ENCODE data around the gene CDK14.

CDK14 gene

DNA sequence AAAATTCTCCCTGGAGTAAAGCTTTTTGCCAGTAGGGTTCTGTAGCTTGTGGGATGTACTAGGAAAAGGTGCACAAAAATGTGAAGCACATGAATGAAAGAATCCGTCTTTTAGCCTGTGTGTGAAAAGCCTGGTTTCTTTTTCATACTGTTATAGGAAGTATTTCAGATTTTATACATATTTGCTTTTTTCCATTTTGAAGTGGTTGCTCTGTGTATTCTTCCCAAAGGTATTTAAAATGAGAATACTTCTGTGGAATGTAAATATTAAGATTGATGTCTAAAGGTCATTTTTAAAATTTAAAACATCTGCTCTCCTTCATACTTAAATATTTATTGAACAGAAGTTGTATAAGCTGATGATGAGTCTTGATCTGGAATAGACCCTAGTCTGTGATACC lies 96.8 kb downstream of the CDK14 start:
- Histone ChIP-seq H3K27ac (ENCODE audit: low read length) (no peak overlapping the region), H3K4me3 (ENCODE audit: low read depth in 1 of 2, low read length in 2 of 2) (no peak overlapping the region), H3K9ac (ENCODE audit: low read depth, low read length) (no peak overlapping the region), H3K79me2 (ENCODE audit: insufficient read depth, low read length) (no peaks in the 10 kb centered on the region), H3K4me2 (ENCODE audit: insufficient read depth, low read length) (no peak overlapping the region), H4K20me1 (ENCODE audit: insufficient read depth, low read length) (no peaks in the 10 kb centered on the region), H3K9me3 (ENCODE audit: insufficient read depth, low read length, severe bottlenecking) (no peaks in the 10 kb centered on the region), H3K27me3 (ENCODE audit: insufficient read depth, low read length, poor library complexity) (no peaks in the 10 kb centered on the region), H3K36me3 (ENCODE audit: insufficient read depth, low read length) (no peaks in the 10 kb centered on the region), H3K4me1 (ENCODE audit: insufficient read depth, low read length) (no peaks in the 10 kb centered on the region), H2AFZ (ENCODE audit: low read depth, low read length) (no peak overlapping the region)
- ATAC-seq (ENCODE audit: insufficient read depth, low read depth) (no peak), DNase-seq (no peak)
- TF ChIP-seq EZH2 (IDR thresholded peaks at IDR 0.05; ENCODE audit: borderline replicate concordance, low read depth, low read length, severe bottlenecking) (no peak), CTCF (IDR thresholded peaks at IDR 0.05; ENCODE audit: borderline replicate concordance, extremely low read depth, low read length, poor library complexity, severe bottlenecking) (no peak)

- ATAC-seq (ENCODE audit: insufficient read depth, low read depth) (no peak), DNase-seq (no peak)
- Histone ChIP-seq H2AFZ (ENCODE audit: low read depth, low read length) (no peak overlapping the region), H3K9ac (ENCODE audit: low read depth, low read length) (no peak overlapping the region), H3K27me3 (ENCODE audit: insufficient read depth, low read length, poor library complexity) (no peaks in the 10 kb centered on the region), H3K27ac (ENCODE audit: low read length) (no peak overlapping the region), H4K20me1 (ENCODE audit: insufficient read depth, low read length) (no peaks in the 10 kb centered on the region), H3K36me3 (ENCODE audit: insufficient read depth, low read length) (no peaks in the 10 kb centered on the region), H3K4me3 (ENCODE audit: low read depth in 1 of 2, low read length in 2 of 2) (no peak overlapping the region), H3K4me2 (ENCODE audit: insufficient read depth, low read length) (no peak overlapping the region), H3K9me3 (ENCODE audit: insufficient read depth, low read length, severe bottlenecking) (no peaks in the 10 kb centered on the region), H3K79me2 (ENCODE audit: insufficient read depth, low read length) (no peaks in the 10 kb centered on the region), H3K4me1 (ENCODE audit: insufficient read depth, low read length) (no peaks in the 10 kb centered on the region)
- TF ChIP-seq EZH2 (IDR thresholded peaks at IDR 0.05; ENCODE audit: borderline replicate concordance, low read depth, low read length, severe bottlenecking) (no peak), CTCF (IDR thresholded peaks at IDR 0.05; ENCODE audit: borderline replicate concordance, extremely low read depth, low read length, poor library complexity, severe bottlenecking) (no peak)
These were observed 97.8 kb downstream of the CDK14 start for GRCh38 chr7:90693939-90694338.

- no peak overlapping the region for H3K4me3 ChIP-seq (ENCODE audit: low read depth in 1 of 2, low read length in 2 of 2)
- H3K4me1 ChIP-seq (ENCODE audit: insufficient read depth, low read length): no peaks in the 10 kb centered on the region
- H3K36me3 ChIP-seq (ENCODE audit: insufficient read depth, low read length): no peaks in the 10 kb centered on the region
- DNase-seq: no peak
- H3K79me2 ChIP-seq (ENCODE audit: insufficient read depth, low read length): no peaks in the 10 kb centered on the region
- H3K27me3 ChIP-seq (ENCODE audit: insufficient read depth, low read length, poor library complexity): no peaks in the 10 kb centered on the region
- H3K9ac ChIP-seq (ENCODE audit: low read depth, low read length): no peak overlapping the region
- H3K9me3 ChIP-seq (ENCODE audit: insufficient read depth, low read length, severe bottlenecking): no peaks in the 10 kb centered on the region
- H3K27ac ChIP-seq (ENCODE audit: low read length): no peak overlapping the region
- TF ChIP-seq EZH2 (IDR thresholded peaks at IDR 0.05; ENCODE audit: borderline replicate concordance, low read depth, low read length, severe bottlenecking) (no peak), CTCF (IDR thresholded peaks at IDR 0.05; ENCODE audit: borderline replicate concordance, extremely low read depth, low read length, poor library complexity, severe bottlenecking) (no peak)
- no peak overlapping the region for H3K4me2 ChIP-seq (ENCODE audit: insufficient read depth, low read length)
- H4K20me1 ChIP-seq (ENCODE audit: insufficient read depth, low read length): no peaks in the 10 kb centered on the region
- no peak overlapping the region for H2AFZ ChIP-seq (ENCODE audit: low read depth, low read length)
- ATAC-seq (ENCODE audit: insufficient read depth, low read depth): no peak
These were observed 102.5 kb downstream of the CDK14 start for GRCh38 chr7:90698616-90699015.

GRCh38 chr7:90701021-90701420 lies 104.9 kb downstream of the CDK14 start:
- H4K20me1 ChIP-seq (ENCODE audit: insufficient read depth, low read length): no peaks in the 10 kb centered on the region
- H3K4me3 ChIP-seq (ENCODE audit: low read depth in 1 of 2, low read length in 2 of 2): no peak overlapping the region
- DNase-seq (no peak), ATAC-seq (ENCODE audit: insufficient read depth, low read depth) (no peak)
- TF ChIP-seq CTCF (IDR thresholded peaks at IDR 0.05; ENCODE audit: borderline replicate concordance, extremely low read depth, low read length, poor library complexity, severe bottlenecking) (no peak), EZH2 (IDR thresholded peaks at IDR 0.05; ENCODE audit: borderline replicate concordance, low read depth, low read length, severe bottlenecking) (no peak)
- H3K27ac ChIP-seq (ENCODE audit: low read length): no peak overlapping the region
- H3K36me3 ChIP-seq (ENCODE audit: insufficient read depth, low read length): no peaks in the 10 kb centered on the region
- H3K27me3 ChIP-seq (ENCODE audit: insufficient read depth, low read length, poor library complexity): no peaks in the 10 kb centered on the region
- no peak overlapping the region for H2AFZ ChIP-seq (ENCODE audit: low read depth, low read length)
- H3K4me1 ChIP-seq (ENCODE audit: insufficient read depth, low read length): no peaks in the 10 kb centered on the region
- no peak overlapping the region for H3K4me2 ChIP-seq (ENCODE audit: insufficient read depth, low read length)
- H3K9me3 ChIP-seq (ENCODE audit: insufficient read depth, low read length, severe bottlenecking): no peaks in the 10 kb centered on the region
- no peaks in the 10 kb centered on the region for H3K79me2 ChIP-seq (ENCODE audit: insufficient read depth, low read length)
- no peak overlapping the region for H3K9ac ChIP-seq (ENCODE audit: low read depth, low read length)

Data from DND-41 (cell line).